Neuron (in vitro differentiated cells): ENCODE results near the gene GNG4.
"Not testable (repeated sequence)": the region's sequence is repeated elsewhere in the genome, so short reads cannot be mapped to it uniquely, and the experiment has no call there.

Experiments used
- H2AFZ ChIP-seq: one replicate; pipeline ENCODE4 v1.6.1; 2013; ENCODE audit warnings: low read depth, mild to moderate bottlenecking, inconsistent platforms, low read length, moderate library complexity
- H3K27me3 ChIP-seq: one replicate; pipeline ENCODE4 v1.6.1; 2013; ENCODE audit warnings: low read length; ENCODE audit not compliant: insufficient read depth
- H3K36me3 ChIP-seq: one replicate; pipeline ENCODE4 v1.6.1; 2013; ENCODE audit warnings: low read length; ENCODE audit not compliant: insufficient read depth
- H3K4me1 ChIP-seq: one replicate; pipeline ENCODE4 v1.6.1; 2013; ENCODE audit warnings: low read length; ENCODE audit not compliant: insufficient read depth
- H3K4me3 ChIP-seq: 2 replicates; pipeline ENCODE4 v1.5.1; 2013; ENCODE audit warnings: mild to moderate bottlenecking, low read length, moderate library complexity
- H3K9me3 ChIP-seq: one replicate; pipeline ENCODE4 v1.6.1; 2013; ENCODE audit warnings: low read length

GNG4 gene

GRCh38 chr1:235631816-235632215, 17.8 kb downstream of the GNG4 start:
- no peak overlapping the region for H3K4me3 ChIP-seq
- no peaks in the 10 kb centered on the region for H3K27me3 ChIP-seq
- peaks cover 15% of the 10 kb centered on the region for H3K4me1 ChIP-seq
- H2AFZ ChIP-seq, result no peak overlapping the region
- H3K36me3 ChIP-seq, result no peaks in the 10 kb centered on the region
- peaks cover 5% of the 10 kb centered on the region for H3K9me3 ChIP-seq

- no peak overlapping the region for H2AFZ ChIP-seq
- H3K36me3 ChIP-seq, result no peaks in the 10 kb centered on the region
- H3K4me3 ChIP-seq, result no peak overlapping the region
- no peaks in the 10 kb centered on the region for H3K9me3 ChIP-seq
- H3K27me3 ChIP-seq, result no peaks in the 10 kb centered on the region
- peaks cover 18% of the 10 kb centered on the region for H3K4me1 ChIP-seq
Measured at GRCh38 chr1:235628316-235629005, 21.1 kb downstream of the GNG4 start.

GRCh38 chr1:235625831-235626230, 23.8 kb downstream of the GNG4 start:
- no peaks in the 10 kb centered on the region for H3K36me3 ChIP-seq
- H3K9me3 ChIP-seq, result no peaks in the 10 kb centered on the region
- H3K27me3 ChIP-seq, result no peaks in the 10 kb centered on the region
- no peak overlapping the region for H2AFZ ChIP-seq
- H3K4me1 ChIP-seq, result peaks cover 5% of the 10 kb centered on the region
- no peak overlapping the region for H3K4me3 ChIP-seq

DNA sequence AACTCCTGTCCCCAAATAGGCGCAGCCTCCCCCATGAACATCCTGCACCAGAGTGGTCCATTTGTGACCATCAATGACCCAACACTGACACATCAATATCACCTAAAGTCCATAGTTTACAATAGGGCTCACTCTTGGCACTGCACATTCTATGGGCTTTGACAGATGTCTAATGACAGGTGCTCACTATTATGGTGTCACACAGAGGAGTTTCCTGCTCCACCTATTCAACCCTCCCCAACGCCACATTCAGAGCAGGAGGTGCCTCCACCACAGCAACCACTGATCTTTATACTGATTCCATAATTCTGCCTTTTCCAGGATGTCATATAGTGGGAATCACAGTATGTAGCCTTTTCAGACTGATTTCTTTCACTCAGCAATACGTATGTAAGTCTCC, 24.2 kb downstream of the GNG4 start:
- no peaks in the 10 kb centered on the region for H3K9me3 ChIP-seq
- no peak overlapping the region for H3K4me3 ChIP-seq
- H3K36me3 ChIP-seq, result no peaks in the 10 kb centered on the region
- no peaks in the 10 kb centered on the region for H3K27me3 ChIP-seq
- peaks cover 5% of the 10 kb centered on the region for H3K4me1 ChIP-seq
- H2AFZ ChIP-seq, result no peak overlapping the region

DNA sequence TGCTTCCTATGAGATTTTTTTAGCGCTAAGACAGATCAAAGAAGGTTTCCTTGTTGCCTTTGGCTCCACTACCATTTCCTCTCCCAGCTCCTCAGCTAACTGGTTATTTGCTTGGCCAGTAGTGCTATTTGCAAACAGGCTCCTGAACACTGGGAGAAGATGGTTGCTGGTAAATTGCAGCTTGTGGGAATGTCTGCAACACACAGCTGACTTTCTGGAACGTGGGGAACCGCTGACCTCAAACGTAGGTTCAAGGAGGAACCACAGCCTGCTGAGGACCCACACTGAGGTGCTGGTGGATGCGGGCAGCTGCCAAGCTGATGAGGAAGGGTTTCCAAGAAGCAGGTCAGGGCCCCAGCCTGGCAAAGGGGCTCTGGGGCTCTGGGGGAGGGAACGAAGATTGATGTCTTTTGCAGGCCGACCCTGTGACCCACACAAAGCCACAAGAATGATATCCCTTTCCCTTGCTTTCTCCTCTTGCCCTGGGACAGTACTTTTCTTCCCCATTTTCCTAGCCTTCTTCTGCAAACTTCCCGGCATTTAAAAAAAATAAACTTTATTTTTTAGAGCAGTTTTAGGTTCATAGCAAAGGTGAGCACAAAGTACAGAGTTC, 24.8 kb downstream of the GNG4 start:
- Histone ChIP-seq H3K4me3 (no peak overlapping the region), H2AFZ (no peak overlapping the region)

GRCh38 chr1:235622936-235623779, 26.4 kb downstream of the GNG4 start:
- no peaks in the 10 kb centered on the region for H3K9me3 ChIP-seq
- no peaks in the 10 kb centered on the region for H3K27me3 ChIP-seq
- no peak overlapping the region for H2AFZ ChIP-seq
- H3K36me3 ChIP-seq, result no peaks in the 10 kb centered on the region
- peaks cover 5% of the 10 kb centered on the region for H3K4me1 ChIP-seq
- no peak overlapping the region for H3K4me3 ChIP-seq

More for the DNA sequence above, 24.8 kb downstream of the GNG4 start:
- Histone ChIP-seq H3K9me3 (no peaks in the 10 kb centered on the region), H3K36me3 (no peaks in the 10 kb centered on the region), H3K4me1 (peaks cover 5% of the 10 kb centered on the region), H3K27me3 (no peaks in the 10 kb centered on the region)

- H2AFZ ChIP-seq, H3K4me3 ChIP-seq, H3K4me1 ChIP-seq, H3K9me3 ChIP-seq, H3K27me3 ChIP-seq: not testable (repeated sequence)
- H3K36me3 ChIP-seq, result peaks cover 11% of the 10 kb centered on the region
Measured at GRCh38 chr1:235619149-235619548, 30.4 kb downstream of the GNG4 start.

DNA sequence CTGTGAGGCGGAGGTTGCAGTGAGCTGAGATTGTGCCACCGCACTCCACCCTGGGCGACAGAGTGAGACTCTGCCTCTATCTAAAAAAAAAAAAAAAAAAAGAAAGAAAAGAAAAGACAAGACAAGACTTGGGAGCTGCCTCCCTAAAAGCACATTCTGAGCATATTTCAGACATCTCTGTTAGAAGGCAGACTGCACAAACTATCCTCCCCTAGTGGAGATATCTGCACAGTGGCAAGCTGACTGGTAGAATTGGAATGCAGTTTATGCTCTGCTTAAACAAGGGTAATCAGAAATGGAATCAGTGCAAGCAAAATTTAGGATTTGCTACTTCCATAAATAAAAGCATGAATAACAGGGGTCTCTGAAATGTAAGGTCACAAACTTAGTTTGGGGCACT, 31.8 kb downstream of the GNG4 start:
- no peaks in the 10 kb centered on the region for H3K4me1 ChIP-seq
- H3K4me3 ChIP-seq, result no peak overlapping the region
- H3K9me3 ChIP-seq, result peaks cover 4% of the 10 kb centered on the region
- H3K36me3 ChIP-seq, result peaks cover 11% of the 10 kb centered on the region
- H3K27me3 ChIP-seq, result no peaks in the 10 kb centered on the region
- no peak overlapping the region for H2AFZ ChIP-seq

DNA sequence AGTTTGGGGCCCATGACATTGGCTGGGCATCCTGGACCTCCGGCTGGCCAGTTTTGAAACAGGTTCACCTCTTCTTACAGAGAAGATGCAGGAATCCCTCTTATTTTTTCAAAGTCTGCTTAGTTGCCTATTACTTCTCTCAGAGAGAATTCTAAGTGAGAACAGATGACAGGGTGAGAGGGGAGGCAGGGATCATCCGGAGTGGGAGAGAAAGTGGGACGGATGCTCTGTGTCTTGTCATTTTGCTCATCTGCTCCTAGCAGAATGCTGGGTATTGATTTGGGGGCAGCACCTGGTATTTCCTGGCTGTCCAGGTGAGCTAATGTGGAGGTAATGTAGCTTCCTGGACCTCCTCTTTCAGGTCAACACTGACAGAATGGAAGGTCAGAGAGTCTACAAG, 32.4 kb downstream of the GNG4 start:
- H3K27me3 ChIP-seq, result no peaks in the 10 kb centered on the region
- H2AFZ ChIP-seq, result no peak overlapping the region
- peaks cover 13% of the 10 kb centered on the region for H3K36me3 ChIP-seq
- no peaks in the 10 kb centered on the region for H3K4me1 ChIP-seq
- H3K4me3 ChIP-seq, result no peak overlapping the region
- peaks cover 4% of the 10 kb centered on the region for H3K9me3 ChIP-seq

DNA sequence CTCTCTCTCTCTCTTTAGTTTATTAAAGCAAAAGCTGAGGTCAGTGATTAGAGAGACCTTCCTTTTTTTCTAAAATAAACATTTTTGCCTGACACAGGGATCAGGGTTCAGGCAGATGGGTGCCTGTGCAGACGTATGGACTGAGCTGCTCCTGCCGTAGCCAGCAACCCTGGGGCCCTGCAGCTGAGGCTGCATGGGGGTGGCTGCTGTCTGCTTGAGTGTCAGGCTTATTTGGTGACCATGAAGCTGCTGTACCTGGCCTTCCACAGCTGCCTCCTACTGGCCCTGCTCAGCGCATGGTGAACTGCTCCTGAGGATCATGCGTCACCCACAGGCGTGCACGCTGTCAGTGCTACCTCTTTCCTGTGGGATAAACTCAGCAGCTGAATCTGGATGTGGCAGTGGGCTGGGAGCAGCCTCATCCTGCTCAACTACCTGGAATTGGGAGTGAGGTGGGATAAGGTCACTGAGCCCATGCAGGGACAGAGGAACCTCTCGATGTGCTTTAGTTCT, 35.1 kb downstream of the GNG4 start:
- Histone ChIP-seq H3K4me3 (no peak overlapping the region), H2AFZ (no peak overlapping the region), H3K9me3 (peaks cover 6% of the 10 kb centered on the region), H3K27me3 (no peaks in the 10 kb centered on the region), H3K36me3 (peaks cover 21% of the 10 kb centered on the region), H3K4me1 (no peaks in the 10 kb centered on the region)

DNA sequence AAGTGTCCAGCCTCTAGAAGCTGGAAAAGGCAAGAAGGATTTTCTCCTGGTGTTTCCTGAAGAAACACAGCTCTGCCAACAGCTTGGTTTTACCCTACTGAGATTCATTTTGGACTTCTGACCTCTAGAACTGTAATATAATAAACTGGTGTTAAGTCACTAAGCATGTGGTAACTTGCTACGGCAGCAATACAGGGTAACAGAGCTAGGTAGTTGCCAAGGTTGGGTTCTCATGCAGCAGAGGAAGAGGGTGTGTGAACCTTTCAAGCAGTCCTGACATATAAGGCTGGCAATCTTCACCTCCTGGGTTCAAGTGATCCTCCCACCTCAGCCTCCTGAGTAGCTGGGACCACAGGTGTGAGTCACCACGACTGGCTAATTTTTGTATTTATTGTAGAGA, 36.0 kb downstream of the GNG4 start:
- Histone ChIP-seq H2AFZ (no peak overlapping the region), H3K9me3 (peaks cover 6% of the 10 kb centered on the region), H3K27me3 (no peaks in the 10 kb centered on the region), H3K36me3 (peaks cover 21% of the 10 kb centered on the region), H3K4me3 (no peak overlapping the region), H3K4me1 (no peaks in the 10 kb centered on the region)

GRCh38 chr1:235612761-235613160, 36.8 kb downstream of the GNG4 start:
- Histone ChIP-seq H3K4me1 (no peaks in the 10 kb centered on the region), H3K27me3 (no peaks in the 10 kb centered on the region), H2AFZ (no peak overlapping the region), H3K36me3 (peaks cover 21% of the 10 kb centered on the region), H3K4me3 (no peak overlapping the region), H3K9me3 (peaks cover 6% of the 10 kb centered on the region)

GRCh38 chr1:235610157-235610556, 39.4 kb downstream of the GNG4 start:
- Histone ChIP-seq H3K9me3 (peaks cover 3% of the 10 kb centered on the region), H2AFZ (no peak overlapping the region)

More at GRCh38 chr1:235610157-235610556, 39.4 kb downstream of the GNG4 start:
- no peaks in the 10 kb centered on the region for H3K4me1 ChIP-seq
- H3K27me3 ChIP-seq, result no peaks in the 10 kb centered on the region
- peaks cover 11% of the 10 kb centered on the region for H3K36me3 ChIP-seq
- no peak overlapping the region for H3K4me3 ChIP-seq
